Central memory CD4-positive, alpha-beta T cell (primary cell): ENCODE data around the gene MYCBP2.
"Not testable (repeated sequence)": the region's sequence is repeated elsewhere in the genome, so short reads cannot be mapped to it uniquely, and the experiment has no call there.

Experiments
- DNase-seq: peaks from one replicate; pipeline ENCODE4 v3.0.0; 2022

Gene MYCBP2

GRCh38 chr13:77198995-77199394 is 127.9 kb downstream of the MYCBP2 start:
- not testable (repeated sequence) for DNase-seq

- DNase-seq, result no peak
Observed at GRCh38 chr13:77196052-77196618, 130.8 kb downstream of the MYCBP2 start.

- no peak for DNase-seq
Observed at GRCh38 chr13:77190349-77190958, 136.4 kb downstream of the MYCBP2 start.

GRCh38 chr13:77185721-77186120 is 141.2 kb downstream of the MYCBP2 start:
- DNase-seq, result no peak

- DNase-seq, result no peak
Observed at GRCh38 chr13:77184455-77184854, 142.4 kb downstream of the MYCBP2 start.

GRCh38 chr13:77180011-77180410 is 146.9 kb downstream of the MYCBP2 start:
- DNase-seq, result no peak

GRCh38 chr13:77177646-77178045 is 149.2 kb downstream of the MYCBP2 start:
- DNase-seq, result no peak

GRCh38 chr13:77176350-77176749 is 150.5 kb downstream of the MYCBP2 start:
- DNase-seq, result no peak

- no peak for DNase-seq
Observed at GRCh38 chr13:77172650-77173049, 154.2 kb downstream of the MYCBP2 start.

- no peak for DNase-seq
Observed at GRCh38 chr13:77171451-77171850, 155.4 kb downstream of the MYCBP2 start.

- DNase-seq, result no peak
Observed at GRCh38 chr13:77168237-77168636, 158.7 kb downstream of the MYCBP2 start.

- DNase-seq, result no peak
Observed at GRCh38 chr13:77150651-77151050, 176.2 kb downstream of the MYCBP2 start.

GRCh38 chr13:77143431-77143830 is 183.5 kb downstream of the MYCBP2 start:
- DNase-seq, result no peak

- DNase-seq, result no peak
Observed at GRCh38 chr13:77139306-77139705, 187.6 kb downstream of the MYCBP2 start.

GRCh38 chr13:77138813-77139212 is 188.1 kb downstream of the MYCBP2 start:
- no peak for DNase-seq

GRCh38 chr13:77136902-77137420 is 189.9 kb downstream of the MYCBP2 start:
- DNase-seq, result no peak

GRCh38 chr13:77124423-77124822 is 202.5 kb downstream of the MYCBP2 start:
- DNase-seq, result no peak

- DNase-seq, result no peak
Observed at GRCh38 chr13:77118134-77118533, 208.8 kb downstream of the MYCBP2 start.

- DNase-seq, result no peak
Observed at GRCh38 chr13:77114271-77114670, 212.6 kb downstream of the MYCBP2 start.

GRCh38 chr13:77113496-77113895 is 213.4 kb downstream of the MYCBP2 start:
- no peak for DNase-seq

- no peak for DNase-seq
Observed at GRCh38 chr13:77105051-77105450, 221.8 kb downstream of the MYCBP2 start.

GRCh38 chr13:77099415-77099814 is 227.5 kb downstream of the MYCBP2 start:
- no peak for DNase-seq

GRCh38 chr13:77095288-77095687 is 231.6 kb downstream of the MYCBP2 start:
- no peak for DNase-seq

- DNase-seq, result no peak
Observed at GRCh38 chr13:77094773-77095172, 232.1 kb downstream of the MYCBP2 start.

- no peak for DNase-seq
Observed at GRCh38 chr13:77093735-77094134, 233.2 kb downstream of the MYCBP2 start.
